ENCODE results near the gene CDHR3. TPM values are rescaled to one million over a fixed set of nuclear protein-coding genes. Genes with fewer than 3 reads are reported as not detected.
"Not testable (repeated sequence)": the region's sequence is repeated elsewhere in the genome, so short reads cannot be mapped to it uniquely, and the experiment has no call there.

CDHR3 gene
- total RNA-seq, 2 experiments from 2014 or later = 0.42 to 2.8 TPM

- ChIA-PET CTCF (ENCODE audit: unreplicated experiment) (no interaction called here), POLR2A (interaction anchor here (0.6 kb wide), 1 partner anchor 144 kb away, joined by 3 read pairs; no protein-coding TSS in a partner anchor)
- Histone ChIP-seq H4K20me1 (ENCODE audit: insufficient read depth, low read length) (no peaks in the 10 kb centered on the region), H3K4me3 (ENCODE audit: low read depth, low read length, poor library complexity, severe bottlenecking) (no peak overlapping the region), H3K9me2 (ENCODE audit: insufficient read depth, low read length) (no peaks in the 10 kb centered on the region), H3K36me3 (ENCODE audit: insufficient read depth, low read length) (no peaks in the 10 kb centered on the region), H3K79me2 (ENCODE audit: insufficient read depth, low read depth, low read length) (no peaks in the 10 kb centered on the region), H3K4me1 (ENCODE audit: insufficient read depth, low read length, poor library complexity, severe bottlenecking) (no peaks in the 10 kb centered on the region), H3K9me3 (ENCODE audit: low read length) (peaks cover 15% of the 10 kb centered on the region), H3K27ac (ENCODE audit: low read depth, low read length, poor library complexity, severe bottlenecking) (no peak overlapping the region), H3K4me2 (ENCODE audit: low read length) (no peak overlapping the region), H2AFZ (ENCODE audit: low read length) (no peak overlapping the region)
- TF ChIP-seq EZH2phosphoT487 (IDR thresholded peaks at IDR 0.05; ENCODE audit: borderline replicate concordance, low read depth, low read length) (no peak), CTCF (conservative IDR thresholded peaks at IDR 0.05; ENCODE audit: low read length) (no peak)
- BruUV-seq (replicated peaks) = no TSS peak
- intact Hi-C loops (cut with micrococcal nuclease; ENCODE audit: unreplicated experiment) = no loop called here
- DNase-seq (ENCODE audit: low spot score) = no peak
Observed at GRCh38 chr7:105954711-105955110, 8.4 kb upstream of the CDHR3 start.

- intact Hi-C loops (cut with micrococcal nuclease; ENCODE audit: unreplicated experiment) = not testable (repeated sequence)
- H3K9me3 ChIP-seq (ENCODE audit: low read length) = peaks cover 15% of the 10 kb centered on the region
Observed at GRCh38 chr7:105955651-105956466, 7.2 kb upstream of the CDHR3 start.

GRCh38 chr7:105958012-105958411, 5.1 kb upstream of the CDHR3 start:
- H3K36me3 ChIP-seq (ENCODE audit: insufficient read depth, low read length) = no peaks in the 10 kb centered on the region
- POLR2A ChIA-PET = no interaction called here
- H3K27ac ChIP-seq (ENCODE audit: low read depth, low read length, poor library complexity, severe bottlenecking) = no peak overlapping the region
- no peak overlapping the region for H3K4me2 ChIP-seq (ENCODE audit: low read length)
- no peaks in the 10 kb centered on the region for H3K9me3 ChIP-seq (ENCODE audit: low read length)
- TF ChIP-seq EZH2phosphoT487 (IDR thresholded peaks at IDR 0.05; ENCODE audit: borderline replicate concordance, low read depth, low read length) (no peak), CTCF (conservative IDR thresholded peaks at IDR 0.05; ENCODE audit: low read length) (no peak)
- H4K20me1 ChIP-seq (ENCODE audit: insufficient read depth, low read length) = no peaks in the 10 kb centered on the region
- BruUV-seq (replicated peaks) = no TSS peak
- no peak overlapping the region for H3K4me3 ChIP-seq (ENCODE audit: low read depth, low read length, poor library complexity, severe bottlenecking)
- H3K4me1 ChIP-seq (ENCODE audit: insufficient read depth, low read length, poor library complexity, severe bottlenecking) = no peaks in the 10 kb centered on the region
- no peak for DNase-seq (ENCODE audit: low spot score)
- no peaks in the 10 kb centered on the region for H3K79me2 ChIP-seq (ENCODE audit: insufficient read depth, low read depth, low read length)
- intact Hi-C loops (cut with micrococcal nuclease; ENCODE audit: unreplicated experiment) = no loop called here
- CTCF ChIA-PET (ENCODE audit: unreplicated experiment) = no interaction called here
- no peaks in the 10 kb centered on the region for H3K9me2 ChIP-seq (ENCODE audit: insufficient read depth, low read length)
- H2AFZ ChIP-seq (ENCODE audit: low read length) = no peak overlapping the region

More at GRCh38 chr7:105955651-105956466, 7.2 kb upstream of the CDHR3 start:
- H3K27ac ChIP-seq (ENCODE audit: low read depth, low read length, poor library complexity, severe bottlenecking); H4K20me1 ChIP-seq (ENCODE audit: insufficient read depth, low read length); DNase-seq (ENCODE audit: low spot score); H2AFZ ChIP-seq (ENCODE audit: low read length); CTCF ChIA-PET (ENCODE audit: unreplicated experiment); H3K4me1 ChIP-seq (ENCODE audit: insufficient read depth, low read length, poor library complexity, severe bottlenecking); H3K9me2 ChIP-seq (ENCODE audit: insufficient read depth, low read length); H3K79me2 ChIP-seq (ENCODE audit: insufficient read depth, low read depth, low read length); H3K36me3 ChIP-seq (ENCODE audit: insufficient read depth, low read length); BruUV-seq (replicated peaks); H3K4me2 ChIP-seq (ENCODE audit: low read length); H3K4me3 ChIP-seq (ENCODE audit: low read depth, low read length, poor library complexity, severe bottlenecking): not testable (repeated sequence)
- POLR2A ChIA-PET = interaction anchor here (0.6 kb wide), 2 partner anchors 420 to 1540 kb away, joined by 3 to 4 read pairs; no protein-coding TSS in a partner anchor

Data from OCI-LY7 (cell line).